ENCODE data around the gene CHRNB4.

The CHRNB4 gene

DNA sequence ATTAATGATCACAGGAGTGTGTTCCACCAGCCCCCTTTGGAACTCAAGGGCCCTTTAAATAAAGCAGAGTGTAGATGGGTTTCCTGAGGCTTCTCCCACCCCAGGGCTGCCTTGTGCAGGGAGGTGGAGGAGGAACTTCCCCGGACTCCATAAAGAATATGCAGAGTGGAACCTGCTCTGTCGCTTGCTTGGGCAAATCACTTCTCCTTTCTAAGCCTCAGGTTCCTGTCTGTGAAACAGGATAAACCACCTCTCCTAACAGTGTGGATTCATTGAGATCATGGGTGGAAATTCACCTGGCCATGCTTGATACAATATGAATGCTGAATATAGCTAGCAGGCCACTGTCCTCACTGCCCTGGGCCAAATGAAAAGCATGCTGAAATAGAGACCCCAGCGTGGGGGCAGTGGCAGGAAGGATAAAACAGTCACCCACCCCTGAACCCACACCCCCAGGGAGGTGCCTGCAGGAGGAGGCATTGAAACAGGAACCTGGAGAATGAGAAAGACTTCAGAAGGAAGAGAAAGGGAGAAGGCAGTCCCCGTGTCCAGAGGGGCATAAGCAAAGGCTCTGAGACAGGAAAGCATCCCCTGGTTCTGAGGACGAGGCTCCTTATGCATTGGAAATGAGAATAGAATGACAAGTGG is 41.1 kb upstream of the CHRNB4 start:
- H3K4me3 ChIP-seq (ENCODE audit: low read depth, low read length): no peak overlapping the region
- TF ChIP-seq, protein P1, sequence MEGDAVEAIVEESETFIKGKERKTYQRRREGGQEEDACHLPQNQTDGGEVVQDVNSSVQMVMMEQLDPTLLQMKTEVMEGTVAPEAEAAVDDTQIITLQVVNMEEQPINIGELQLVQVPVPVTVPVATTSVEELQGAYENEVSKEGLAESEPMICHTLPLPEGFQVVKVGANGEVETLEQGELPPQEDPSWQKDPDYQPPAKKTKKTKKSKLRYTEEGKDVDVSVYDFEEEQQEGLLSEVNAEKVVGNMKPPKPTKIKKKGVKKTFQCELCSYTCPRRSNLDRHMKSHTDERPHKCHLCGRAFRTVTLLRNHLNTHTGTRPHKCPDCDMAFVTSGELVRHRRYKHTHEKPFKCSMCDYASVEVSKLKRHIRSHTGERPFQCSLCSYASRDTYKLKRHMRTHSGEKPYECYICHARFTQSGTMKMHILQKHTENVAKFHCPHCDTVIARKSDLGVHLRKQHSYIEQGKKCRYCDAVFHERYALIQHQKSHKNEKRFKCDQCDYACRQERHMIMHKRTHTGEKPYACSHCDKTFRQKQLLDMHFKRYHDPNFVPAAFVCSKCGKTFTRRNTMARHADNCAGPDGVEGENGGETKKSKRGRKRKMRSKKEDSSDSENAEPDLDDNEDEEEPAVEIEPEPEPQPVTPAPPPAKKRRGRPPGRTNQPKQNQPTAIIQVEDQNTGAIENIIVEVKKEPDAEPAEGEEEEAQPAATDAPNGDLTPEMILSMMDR (IDR thresholded peaks at IDR 0.05; ENCODE audit: borderline replicate concordance, insufficient read depth, low read depth, low read length): no peak

DNA sequence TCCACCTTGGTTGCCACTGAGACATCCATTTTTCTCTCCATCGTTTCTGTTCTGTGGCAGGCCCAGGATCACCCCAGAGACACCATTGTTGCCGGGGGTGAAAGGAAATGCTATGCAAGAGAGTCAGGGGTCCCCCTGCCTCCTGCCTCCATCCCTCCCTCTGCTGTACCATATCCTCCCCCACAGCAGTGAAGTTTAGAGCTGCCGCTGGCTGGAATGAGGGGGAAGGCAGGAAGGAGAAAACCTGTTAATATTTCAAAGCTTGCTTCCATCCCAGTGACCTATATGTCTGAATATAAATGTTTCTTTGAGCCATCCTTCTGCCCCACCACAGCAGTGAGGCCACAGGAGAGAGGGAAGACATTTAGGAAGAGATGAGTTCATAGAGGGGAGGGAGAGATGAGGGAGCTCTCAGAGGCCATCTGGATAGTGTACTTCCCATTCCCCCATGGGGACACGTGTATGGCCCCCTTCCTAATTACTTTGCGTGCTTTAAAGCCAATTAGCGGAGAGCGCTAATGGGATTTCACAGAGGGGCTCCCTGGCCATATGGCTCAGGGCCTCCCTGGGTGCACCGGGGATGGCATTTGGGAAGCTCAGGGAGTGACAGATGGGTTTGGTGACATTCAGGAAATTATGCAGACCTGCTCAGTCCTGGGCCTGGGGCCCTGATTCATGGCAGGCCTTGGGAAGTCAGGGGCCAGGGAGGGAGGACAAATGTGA is 40.4 kb upstream of the CHRNB4 start:
- TF ChIP-seq, protein P1 (IDR thresholded peaks at IDR 0.05; ENCODE audit: borderline replicate concordance, insufficient read depth, low read depth, low read length): no peak
- H3K4me3 ChIP-seq (ENCODE audit: low read depth, low read length): no peak overlapping the region

DNA sequence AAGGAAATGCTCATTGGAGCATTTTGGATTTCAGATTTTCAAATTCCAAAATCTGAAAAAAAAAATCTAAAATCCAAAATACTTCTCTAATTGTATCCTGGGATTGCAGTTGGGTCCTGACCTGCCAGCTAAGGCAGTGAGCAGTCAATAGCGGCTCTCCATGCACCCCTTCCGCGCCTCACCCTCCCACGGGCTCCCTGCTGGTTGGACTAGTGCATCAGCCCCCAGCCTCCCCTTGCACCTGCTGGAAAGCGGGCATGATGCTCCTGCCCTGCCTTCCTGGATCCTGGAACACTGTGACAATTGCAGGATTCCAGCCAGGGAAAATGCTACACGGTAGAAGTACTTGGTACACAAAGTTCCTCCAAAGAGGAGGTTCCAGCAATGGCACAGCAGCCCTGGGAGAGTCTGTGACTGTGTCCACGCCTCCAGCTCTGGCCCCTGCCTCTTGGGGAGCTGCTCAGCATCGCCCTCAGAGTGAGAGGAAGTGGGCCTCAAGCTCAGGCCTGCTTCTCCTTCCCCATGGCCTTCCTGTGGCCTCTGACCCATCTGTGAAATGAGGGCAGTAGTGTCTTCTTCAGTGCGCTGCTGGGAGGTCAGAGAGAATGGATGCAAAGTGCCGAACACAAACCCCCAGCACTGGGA is 39.5 kb upstream of the CHRNB4 start:
- TF ChIP-seq, protein P1 (IDR thresholded peaks at IDR 0.05; ENCODE audit: borderline replicate concordance, insufficient read depth, low read depth, low read length): no peak

DNA sequence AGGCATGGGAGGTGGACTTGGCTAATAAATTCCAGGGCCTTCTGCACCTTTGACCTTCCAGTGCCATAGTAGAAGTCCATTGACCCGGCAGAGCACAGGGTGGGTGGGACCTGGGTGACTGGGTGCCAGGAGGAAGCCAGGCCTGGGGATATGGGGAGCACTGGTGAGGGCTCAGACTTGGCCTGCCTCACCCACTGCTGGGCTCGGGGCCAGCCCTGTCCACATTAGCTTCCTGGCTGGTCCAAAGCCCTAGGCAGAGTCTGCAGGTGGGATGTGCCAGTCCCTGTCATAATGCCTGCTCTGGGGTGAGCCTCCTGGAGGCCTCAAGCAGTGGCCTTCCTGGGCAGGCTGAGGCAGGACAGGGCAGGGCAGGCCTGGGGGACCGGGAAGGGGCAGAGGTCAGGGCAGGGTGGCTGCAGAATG is 38.1 kb upstream of the CHRNB4 start:
- TF ChIP-seq, protein P1 (IDR thresholded peaks at IDR 0.05; ENCODE audit: borderline replicate concordance, insufficient read depth, low read depth, low read length): no peak
- H3K4me3 ChIP-seq (ENCODE audit: low read depth, low read length): no peak overlapping the region

More for the DNA sequence above, 39.5 kb upstream of the CHRNB4 start:
- H3K4me3 ChIP-seq (ENCODE audit: low read depth, low read length): no peak overlapping the region

DNA sequence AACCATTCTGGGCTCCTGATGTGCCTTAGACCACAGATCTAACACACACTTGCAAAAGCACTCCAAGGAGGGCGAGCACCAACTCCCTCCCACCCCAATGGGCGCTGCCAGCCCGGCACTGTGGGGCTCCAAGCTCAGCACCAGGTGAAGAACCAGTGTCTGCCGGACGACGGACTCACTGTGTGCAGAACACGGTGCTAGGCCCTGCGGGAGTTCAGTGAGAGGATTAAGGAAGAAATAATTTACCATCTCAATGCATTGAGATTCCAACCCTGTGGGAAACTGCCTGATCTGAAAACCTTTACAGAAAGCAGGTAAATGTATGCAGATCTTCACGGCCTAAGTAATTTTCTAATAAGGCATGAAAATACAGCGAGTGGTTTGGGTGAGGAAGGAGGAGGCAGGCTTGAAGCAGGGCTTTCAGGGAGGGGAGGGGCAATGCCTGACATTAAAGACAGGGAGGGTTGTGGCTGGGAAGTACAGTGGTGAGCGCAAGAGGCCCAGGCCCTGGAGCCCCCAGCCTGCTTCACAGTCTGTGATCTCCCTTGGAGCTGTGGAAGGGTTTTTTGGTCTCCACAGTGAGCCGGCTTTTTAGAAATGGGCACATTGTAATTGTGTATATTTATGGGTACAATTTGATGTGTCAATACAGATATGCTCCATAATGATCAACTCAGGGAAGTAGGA is 35.6 kb upstream of the CHRNB4 start:
- no peak overlapping the region for H3K4me3 ChIP-seq (ENCODE audit: low read depth, low read length)
- TF ChIP-seq, protein P1 (IDR thresholded peaks at IDR 0.05; ENCODE audit: borderline replicate concordance, insufficient read depth, low read depth, low read length): no peak

DNA sequence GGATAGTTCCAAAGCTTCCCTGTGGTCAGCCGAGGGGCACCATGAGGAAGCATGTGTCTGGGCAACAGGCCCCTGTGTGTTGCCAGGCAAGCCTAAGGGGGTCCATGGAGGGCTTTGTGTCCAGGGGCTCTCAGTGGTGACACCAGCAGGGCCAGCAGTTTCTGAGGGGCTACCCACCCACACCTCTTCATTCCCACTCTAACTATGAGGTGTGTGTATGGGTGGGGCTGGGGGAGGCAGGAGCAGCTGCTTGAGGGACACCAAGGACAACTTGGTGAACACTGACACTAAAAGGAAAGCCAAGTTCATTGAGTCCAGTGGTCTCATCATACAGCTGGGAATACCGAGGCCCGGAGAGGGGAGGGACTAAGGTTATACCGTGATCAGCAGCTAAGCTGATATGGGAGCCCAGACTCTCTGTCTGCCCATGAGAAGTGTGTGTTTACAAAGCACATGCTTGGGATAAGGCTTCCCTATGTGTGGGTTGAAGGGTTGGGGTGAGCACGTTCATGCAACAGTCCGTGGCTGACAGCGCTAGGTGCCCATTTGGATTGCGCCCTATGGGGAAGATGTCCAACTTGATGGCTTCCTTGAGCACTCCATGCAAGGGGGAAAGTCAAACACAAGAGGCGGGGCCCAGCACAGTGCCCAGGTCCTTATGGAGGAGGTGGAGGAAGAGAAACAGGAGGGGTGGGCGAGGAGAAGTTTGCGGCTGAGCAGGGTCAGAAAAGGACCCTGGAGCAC is 34.8 kb upstream of the CHRNB4 start:
- TF ChIP-seq, protein P1 (IDR thresholded peaks at IDR 0.05; ENCODE audit: borderline replicate concordance, insufficient read depth, low read depth, low read length): no peak
- no peak overlapping the region for H3K4me3 ChIP-seq (ENCODE audit: low read depth, low read length)

Measured in GM12875 (cell line).